Medulla oblongata (tissue), 1 donor: ENCODE measurements around the gene DLGAP1.
"Not testable (repeated sequence)": the region's sequence is repeated elsewhere in the genome, so short reads cannot be mapped to it uniquely, and the experiment has no call there.

Experiments used
- DNase-seq: peaks from one replicate; pipeline ENCODE4 v3.0.0-alpha.2; 2015; ENCODE audit errors: extremely low spot score

DLGAP1 gene

GRCh38 chr18:3626929-3627458 is 828.1 kb downstream of the DLGAP1 start:
- no peak for DNase-seq

- no peak for DNase-seq
Observed at GRCh38 chr18:3625742-3626091, 829.4 kb downstream of the DLGAP1 start.

DNA sequence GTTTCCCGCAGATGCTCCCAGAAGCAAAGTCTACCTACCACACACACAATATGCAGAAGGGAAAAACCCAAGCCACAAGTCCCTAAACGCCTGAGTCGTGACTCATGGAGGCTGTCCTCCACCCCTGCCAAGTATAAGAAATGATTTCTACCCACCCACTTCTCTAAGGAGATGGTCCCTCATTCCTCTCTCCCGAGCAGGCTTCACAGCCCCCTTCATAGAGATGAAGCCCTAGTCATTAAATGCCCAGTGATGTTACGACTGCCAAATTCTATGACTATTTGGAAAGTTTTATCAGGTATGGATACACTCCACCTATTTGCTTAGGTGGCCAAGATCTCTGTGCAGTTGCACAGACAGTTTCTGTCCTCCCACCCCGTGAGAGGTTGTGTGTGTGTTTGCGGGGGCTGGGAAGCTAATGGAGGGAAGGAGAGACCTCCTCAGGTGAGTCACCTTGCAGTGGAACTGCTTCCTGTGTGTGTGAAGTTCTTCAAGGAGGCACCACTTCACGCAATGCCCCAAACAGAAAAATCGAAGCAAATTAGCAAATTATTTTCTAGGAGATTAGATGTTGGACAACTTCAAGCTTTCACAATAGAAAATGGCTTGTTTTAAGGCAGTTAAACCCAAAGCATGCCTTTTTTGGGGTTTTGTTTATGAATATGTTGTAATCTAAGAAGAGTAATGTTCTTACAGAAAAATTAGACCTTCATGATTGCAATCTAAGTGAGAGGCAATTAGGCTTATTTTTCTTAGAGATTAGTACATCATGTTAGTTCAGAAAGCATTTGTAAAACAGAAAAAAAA is 830.0 kb downstream of the DLGAP1 start:
- DNase-seq, result no peak

GRCh38 chr18:3624546-3624934 is 830.6 kb downstream of the DLGAP1 start:
- no peak for DNase-seq

DNA sequence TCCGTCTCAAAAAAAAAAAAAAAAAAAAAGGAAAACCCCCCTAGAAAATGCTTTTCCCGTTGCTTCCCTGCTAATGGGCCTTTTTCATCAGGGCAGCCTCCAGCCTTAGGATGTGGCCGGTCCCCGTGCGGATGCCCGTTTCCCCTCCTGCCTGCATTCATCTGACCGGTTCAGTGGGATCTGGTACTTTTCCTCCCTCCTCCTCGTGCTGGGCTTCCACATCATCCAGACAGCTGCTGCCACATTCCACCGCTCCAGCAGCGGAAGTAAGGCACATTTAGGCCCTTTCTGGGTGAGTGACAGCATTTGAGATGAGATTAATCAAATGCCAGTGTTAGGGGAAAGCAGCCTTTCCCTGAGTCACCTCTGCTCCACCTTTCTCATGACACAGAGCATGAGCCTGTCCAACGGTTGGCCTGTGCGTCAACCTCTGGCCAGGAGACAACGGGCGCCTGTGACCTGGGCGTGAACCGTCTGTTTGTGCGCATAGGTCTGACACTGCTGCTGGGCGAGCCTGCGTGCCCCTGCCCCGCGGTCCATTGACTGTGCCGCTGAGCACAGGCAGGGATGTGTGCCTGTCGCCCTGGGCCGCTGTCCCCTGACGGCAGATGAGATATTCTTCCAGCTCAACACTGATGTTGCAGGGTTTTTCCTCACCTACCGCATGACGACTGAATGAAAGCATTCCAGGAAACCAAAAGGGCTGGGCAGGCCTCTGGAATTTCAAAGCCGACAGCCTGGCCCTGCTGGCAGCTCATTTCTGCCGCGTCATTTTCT is 831.1 kb downstream of the DLGAP1 start:
- no peak for DNase-seq

- no peak for DNase-seq
Observed at GRCh38 chr18:3620146-3621119, 834.7 kb downstream of the DLGAP1 start.

DNA sequence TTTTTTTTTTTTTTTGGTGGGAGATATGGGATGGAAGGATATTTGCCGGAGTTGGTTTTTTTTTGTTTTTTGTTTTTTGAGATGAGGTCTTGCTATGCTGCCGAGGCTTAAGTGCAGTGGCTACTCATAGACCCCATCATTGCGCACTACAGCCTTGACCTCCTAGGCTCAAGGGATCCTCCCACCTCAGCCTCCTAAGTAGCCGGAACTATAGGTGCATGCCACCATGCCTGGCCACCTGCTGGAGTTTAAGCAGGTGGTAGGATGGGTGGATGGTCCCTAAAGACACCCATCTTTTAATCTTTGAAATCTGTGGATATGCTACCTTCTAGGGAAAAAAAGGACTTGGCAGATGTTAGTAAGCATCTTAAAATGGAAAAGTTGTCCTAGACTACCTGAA is 835.4 kb downstream of the DLGAP1 start:
- DNase-seq, result no peak

- no peak for DNase-seq
Observed at GRCh38 chr18:3619222-3619621, 835.9 kb downstream of the DLGAP1 start.

DNA sequence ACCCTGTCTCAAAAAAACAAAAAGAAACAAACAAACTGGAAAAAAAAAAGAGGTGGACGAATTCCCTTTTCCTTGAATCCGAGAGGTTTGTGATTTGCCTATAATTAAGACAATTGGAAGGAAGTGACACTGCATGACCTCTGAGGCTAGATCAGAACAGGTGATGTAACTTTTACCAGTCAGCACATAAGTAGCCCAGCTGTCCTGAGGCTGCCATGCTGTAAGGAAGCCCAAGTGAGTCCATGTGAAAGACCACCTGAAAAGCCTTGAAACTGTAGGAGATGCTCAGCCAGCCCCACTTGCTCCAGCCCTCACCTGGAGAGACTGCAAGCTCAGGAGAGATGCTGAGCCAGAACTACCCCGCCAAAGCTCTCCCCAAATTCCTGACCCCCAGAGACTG is 838.4 kb downstream of the DLGAP1 start:
- DNase-seq, result no peak

DNA sequence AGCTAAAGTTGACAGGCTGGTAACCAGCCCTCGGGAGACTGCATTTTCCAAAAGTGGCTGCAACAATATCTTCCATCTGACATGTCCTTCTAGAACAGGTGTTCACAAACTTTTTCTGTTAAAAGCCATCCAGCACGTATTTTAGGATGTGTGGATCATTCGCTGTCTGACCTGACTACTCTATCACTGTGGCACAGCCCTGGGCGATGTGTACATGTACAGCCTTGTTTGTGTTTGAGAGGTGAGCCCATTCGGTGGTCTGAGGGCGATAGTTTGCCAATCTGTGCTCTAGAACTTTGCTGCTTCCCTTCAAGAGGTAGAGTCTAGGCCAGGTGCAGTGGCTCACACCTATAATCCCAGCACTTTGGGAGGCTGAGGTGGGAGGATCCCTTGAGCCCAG is 839.0 kb downstream of the DLGAP1 start:
- DNase-seq, result no peak

GRCh38 chr18:3615374-3615985 is 839.6 kb downstream of the DLGAP1 start:
- DNase-seq, result no peak

GRCh38 chr18:3612315-3612714 is 842.8 kb downstream of the DLGAP1 start:
- DNase-seq, result peak; percentile 74

DNA sequence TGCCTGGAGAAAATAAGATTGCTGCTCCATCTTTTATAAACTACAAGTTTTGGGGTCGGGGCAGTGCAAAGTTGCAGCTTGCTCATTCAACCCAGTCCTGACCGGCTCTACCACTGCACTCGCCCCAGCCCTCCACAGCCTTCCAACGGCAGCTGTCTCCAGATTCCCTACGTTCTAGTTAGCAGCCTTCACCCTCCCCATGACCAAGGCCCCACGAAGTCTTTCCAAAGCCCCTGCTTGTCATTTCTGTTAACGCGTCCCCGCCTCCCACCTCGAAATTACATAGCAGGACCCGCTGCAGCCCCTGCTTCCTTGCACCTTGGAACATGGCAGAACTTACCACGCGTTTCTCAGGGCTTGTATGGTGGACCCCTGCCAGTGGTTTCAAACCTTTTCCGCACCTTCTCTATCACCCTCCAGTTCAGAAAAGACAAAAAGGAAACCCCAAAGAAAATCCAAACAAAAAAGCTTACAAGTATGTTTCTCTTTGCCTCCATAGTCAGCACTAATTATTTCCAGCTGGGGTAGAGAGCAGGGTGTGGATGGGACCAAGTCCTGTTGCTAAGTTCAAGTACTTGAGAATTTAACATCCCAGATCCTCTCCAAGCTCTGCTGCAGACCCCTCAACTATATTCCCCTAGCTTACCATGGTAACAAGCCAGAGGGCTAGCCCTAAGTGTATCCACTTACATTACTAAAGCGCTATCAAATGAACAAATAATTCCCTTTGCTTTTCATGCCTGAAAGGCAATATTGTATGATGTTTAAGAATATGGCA is 843.6 kb downstream of the DLGAP1 start:
- DNase-seq, result no peak

GRCh38 chr18:3610813-3611212 is 844.3 kb downstream of the DLGAP1 start:
- DNase-seq, result no peak

DNA sequence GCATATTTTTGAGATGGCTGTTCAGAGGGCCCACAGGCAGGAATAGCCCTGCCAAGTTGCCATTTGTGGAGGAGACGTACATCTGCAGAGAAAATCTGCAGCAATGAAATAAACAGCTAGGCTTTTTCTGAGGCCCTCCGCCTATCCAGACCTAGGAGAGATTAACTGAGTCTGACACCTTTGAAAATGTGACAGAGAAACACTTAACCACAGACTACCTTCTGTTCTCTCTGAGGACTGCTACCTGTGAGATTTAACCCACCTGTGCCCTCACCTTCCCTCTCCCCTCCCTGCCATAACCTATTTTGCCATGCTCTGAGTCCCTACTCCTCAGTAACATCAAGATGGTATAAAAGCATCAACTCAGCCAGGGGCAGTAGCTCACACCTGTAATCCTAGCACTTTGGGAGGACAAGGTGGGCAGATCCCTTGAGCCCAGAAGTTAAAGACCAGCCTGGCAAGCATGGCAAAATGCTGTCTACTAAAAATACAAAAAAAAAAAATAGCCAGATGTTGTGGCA is 844.9 kb downstream of the DLGAP1 start:
- no peak for DNase-seq

- no peak for DNase-seq
Observed at GRCh38 chr18:3608488-3608887, 846.6 kb downstream of the DLGAP1 start.

- DNase-seq, result not testable (repeated sequence)
Observed at GRCh38 chr18:3608099-3608453, 847.0 kb downstream of the DLGAP1 start.

GRCh38 chr18:3607309-3608098 is 847.6 kb downstream of the DLGAP1 start:
- DNase-seq, result no peak

DNA sequence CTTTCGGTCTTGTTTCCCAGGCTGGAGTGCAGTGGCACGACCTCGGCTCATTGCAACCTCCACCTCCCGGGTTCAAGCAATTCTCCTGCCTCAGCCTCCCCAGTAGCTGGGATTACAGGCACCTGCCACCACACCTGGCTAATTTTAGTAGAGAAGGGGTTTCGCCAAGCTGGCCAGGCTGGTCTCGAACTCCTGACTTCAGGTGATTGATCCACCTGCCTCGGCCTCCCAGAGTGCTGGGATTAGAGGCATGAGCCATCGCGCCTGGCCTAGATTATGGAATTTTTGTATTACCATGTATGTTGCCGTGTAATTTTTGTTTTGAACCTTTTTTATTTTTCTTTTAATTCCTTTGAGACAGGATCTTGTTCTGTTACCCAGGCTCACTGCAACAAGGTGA is 848.2 kb downstream of the DLGAP1 start:
- DNase-seq, result not testable (repeated sequence)
